GM13976 (cell line): ENCODE measurements around the gene ABI2.
A peak's percentile ranks its signal among the peaks of the same experiment; 100 is the strongest.
"Not testable (repeated sequence)": the region's sequence is repeated elsewhere in the genome, so short reads cannot be mapped to it uniquely, and the experiment has no call there.

Experiments used
- DNase-seq: peaks from one replicate; pipeline ENCODE4 v3.0.0; 2012; ENCODE audit warnings: low spot score
- in situ Hi-C: fragments of 300-500 bp; cut with MboI; formaldehyde crosslinking; loops from one replicate; pipeline ENCODE4 v1.12.0; 2022; ENCODE audit warnings: low sequenced_read_pairs, mixed read lengths, inconsistent platforms; ENCODE audit not compliant: unreplicated experiment
- TF ChIP-seq, protein P1 (sequence below): IDR thresholded peaks from 2 replicates; pipeline ENCODE4 v1.5.1; 2012; ENCODE audit warnings: borderline replicate concordance, mild to moderate bottlenecking; ENCODE audit not compliant: insufficient read depth; ENCODE audit errors: extremely low read depth, missing control alignments, control extremely low read depth

Gene ABI2

DNA sequence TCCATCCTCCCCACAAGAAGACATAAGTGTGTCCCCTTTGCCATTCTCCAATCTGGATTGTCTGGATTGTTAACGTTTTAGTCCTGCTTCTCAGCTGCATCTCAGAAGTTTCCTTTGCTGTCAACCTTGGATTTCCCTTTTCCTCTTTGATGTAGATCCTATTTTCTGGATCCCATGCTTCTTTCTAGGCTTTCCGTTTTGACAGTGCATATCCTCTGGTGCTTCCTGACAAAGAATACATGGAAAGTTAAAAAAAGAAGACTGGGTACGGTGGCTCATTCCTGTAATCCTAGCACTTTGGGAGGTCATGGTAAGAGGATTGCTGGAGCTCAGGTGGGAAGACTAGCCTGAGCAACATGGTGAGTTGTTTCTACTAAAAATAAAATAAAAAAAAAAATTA, 26.8 kb downstream of the ABI2 start:
- DNase-seq: no peak
- in situ Hi-C loops: no loop called here
- TF ChIP-seq, protein P1, sequence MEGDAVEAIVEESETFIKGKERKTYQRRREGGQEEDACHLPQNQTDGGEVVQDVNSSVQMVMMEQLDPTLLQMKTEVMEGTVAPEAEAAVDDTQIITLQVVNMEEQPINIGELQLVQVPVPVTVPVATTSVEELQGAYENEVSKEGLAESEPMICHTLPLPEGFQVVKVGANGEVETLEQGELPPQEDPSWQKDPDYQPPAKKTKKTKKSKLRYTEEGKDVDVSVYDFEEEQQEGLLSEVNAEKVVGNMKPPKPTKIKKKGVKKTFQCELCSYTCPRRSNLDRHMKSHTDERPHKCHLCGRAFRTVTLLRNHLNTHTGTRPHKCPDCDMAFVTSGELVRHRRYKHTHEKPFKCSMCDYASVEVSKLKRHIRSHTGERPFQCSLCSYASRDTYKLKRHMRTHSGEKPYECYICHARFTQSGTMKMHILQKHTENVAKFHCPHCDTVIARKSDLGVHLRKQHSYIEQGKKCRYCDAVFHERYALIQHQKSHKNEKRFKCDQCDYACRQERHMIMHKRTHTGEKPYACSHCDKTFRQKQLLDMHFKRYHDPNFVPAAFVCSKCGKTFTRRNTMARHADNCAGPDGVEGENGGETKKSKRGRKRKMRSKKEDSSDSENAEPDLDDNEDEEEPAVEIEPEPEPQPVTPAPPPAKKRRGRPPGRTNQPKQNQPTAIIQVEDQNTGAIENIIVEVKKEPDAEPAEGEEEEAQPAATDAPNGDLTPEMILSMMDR: no peak

DNA sequence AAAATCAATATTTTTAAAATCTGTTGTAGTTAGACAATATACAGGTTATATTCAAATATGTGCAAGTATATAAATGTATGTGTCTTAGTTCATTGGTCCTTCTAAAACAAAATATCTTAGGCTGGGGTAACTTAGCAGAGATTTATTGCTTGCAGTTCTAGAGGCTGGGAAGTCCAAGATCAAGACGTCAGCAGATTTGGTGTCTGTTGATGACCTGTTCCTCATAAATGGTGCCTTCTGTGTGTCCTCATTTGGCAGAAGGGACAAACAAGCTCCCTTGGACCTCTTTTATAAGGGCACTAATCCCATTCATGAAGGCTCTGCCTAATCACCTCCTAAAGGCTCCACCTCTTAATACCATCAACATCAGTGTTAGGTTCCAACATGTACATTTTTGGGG, 31.3 kb downstream of the ABI2 start:
- TF ChIP-seq, protein P1: no peak
- in situ Hi-C loops: no loop called here
- DNase-seq: no peak

DNA sequence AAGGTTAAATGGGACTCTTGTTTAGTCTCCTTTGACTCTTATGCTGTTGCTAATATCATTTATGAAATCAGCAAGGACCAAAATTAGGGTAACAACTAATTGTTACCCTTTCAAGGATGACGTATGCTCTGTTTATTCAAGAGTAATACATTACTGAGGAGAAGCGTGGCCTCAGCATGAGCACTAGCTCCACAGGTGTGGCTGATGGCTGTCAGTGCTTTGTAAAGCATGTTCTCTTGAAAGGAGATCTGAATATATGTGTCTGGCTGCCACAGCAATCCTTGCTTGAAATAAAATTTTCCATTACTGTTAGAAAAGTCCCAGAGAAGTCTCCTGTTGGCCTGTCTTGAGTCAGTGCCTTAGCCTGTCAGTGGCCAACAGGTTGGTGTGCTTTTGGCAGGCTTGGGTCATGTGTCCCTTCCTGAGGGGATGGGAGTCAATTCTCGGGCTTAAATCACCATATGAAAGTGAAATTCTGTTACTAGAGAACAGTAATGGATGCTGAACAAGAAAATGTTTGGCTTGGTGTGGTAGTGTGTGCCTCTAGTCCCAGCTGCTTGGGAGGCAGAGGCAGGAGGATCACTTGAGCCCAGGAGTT, 32.7 kb downstream of the ABI2 start:
- TF ChIP-seq, protein P1: no peak
- in situ Hi-C loops: no loop called here
- peak; percentile 22 for DNase-seq

DNA sequence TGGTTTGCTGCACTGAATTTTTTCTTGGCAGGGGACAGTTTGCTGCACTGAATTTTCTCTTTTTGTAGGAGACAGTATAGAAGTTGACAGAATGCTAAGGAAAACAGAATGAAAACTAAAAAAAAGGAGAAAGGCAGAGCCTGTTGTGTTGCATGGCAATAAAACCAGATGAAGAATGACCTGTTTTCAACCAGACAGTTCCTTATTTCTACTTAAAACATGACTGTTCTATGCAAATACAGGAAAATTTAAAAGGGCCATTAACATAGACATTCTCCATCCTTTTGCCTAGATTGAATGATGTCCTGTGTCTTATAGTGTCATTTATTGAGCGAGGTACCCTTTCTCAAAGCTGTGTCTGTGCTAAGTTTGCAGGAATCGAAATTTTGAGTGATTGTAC, 33.3 kb downstream of the ABI2 start:
- TF ChIP-seq, protein P1: no peak
- DNase-seq: no peak
- in situ Hi-C loops: no loop called here

DNA sequence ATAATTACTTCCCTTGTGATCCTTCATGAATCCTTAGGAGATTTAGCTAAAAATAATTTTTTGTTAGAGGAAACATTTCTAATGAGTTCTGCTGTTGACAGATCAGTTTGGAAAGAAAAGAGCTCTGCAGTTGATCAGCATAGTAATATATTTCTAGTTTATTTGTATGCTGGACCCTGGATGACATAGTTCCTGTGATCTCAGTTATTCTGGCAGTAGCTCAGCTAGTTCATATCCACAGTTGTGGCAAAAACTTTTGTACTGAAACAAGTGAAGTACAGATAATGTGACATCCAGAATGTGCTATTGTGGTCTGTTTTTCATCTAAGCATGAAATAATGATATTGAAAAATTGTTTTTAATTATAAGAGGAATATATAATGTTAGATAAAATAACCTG, 33.7 kb downstream of the ABI2 start:
- TF ChIP-seq, protein P1: no peak
- in situ Hi-C loops: no loop called here
- no peak for DNase-seq

DNA sequence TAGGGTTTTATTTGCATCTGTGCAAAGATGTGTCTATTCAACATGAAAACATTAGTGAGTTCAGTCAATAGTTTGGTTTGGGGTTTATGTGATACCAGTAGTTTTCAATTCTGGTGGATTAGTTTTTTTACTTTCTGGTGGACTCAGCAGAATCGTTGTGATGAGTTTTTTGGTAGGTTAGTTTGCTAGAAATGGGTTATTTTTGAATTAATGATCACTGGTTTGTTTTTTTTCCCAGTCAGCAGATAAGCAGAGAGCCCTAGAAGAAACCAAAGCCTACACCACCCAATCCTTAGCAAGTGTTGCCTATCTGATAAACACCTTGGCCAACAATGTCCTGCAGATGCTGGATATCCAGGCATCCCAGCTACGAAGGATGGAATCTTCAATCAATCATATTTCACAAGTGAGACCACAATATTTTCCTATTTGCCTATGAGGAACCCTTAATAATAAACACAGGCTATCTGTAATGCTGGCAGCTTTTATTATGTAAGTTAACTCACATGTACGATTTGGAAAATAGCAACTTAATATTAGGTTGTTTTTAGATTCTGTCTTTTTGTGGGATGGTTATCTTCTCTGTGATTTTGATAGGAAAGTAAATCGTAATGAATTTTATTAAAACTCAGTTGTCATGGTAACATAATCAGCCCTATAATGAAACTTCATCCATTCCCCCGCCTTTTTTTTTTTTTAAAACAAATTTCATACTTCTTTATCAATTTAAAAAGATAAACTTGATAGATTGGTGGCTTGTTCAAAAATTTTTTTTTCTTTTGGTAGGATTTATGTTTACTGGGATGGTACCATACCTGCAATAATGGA, 38.7 kb downstream of the ABI2 start:
- TF ChIP-seq, protein P1: no peak
- no peak for DNase-seq
- in situ Hi-C loops: no loop called here

DNA sequence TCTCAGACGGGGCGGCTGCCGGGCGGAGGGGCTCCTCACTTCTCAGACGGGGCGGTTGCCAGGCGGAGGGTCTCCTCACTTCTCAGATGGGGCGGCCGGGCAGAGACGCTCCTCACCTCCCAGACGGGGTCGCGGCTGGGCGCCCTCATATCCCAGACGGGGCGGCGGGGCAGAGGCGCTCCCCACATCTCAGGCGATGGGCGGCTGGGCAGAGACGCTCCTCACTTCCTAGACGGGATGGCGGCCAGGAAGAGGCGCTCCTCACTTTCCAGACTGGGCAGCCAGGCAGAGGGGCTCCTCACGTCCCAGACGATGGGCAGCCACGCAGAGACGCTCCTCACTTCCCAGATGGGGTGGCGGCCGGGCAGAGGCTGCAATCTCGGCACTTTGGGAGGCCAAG, 44.5 kb downstream of the ABI2 start:
- DNase-seq, in situ Hi-C loops: not testable (repeated sequence)
